ENCODE measurements around the gene RNF113B. TPM values are rescaled to one million over a fixed set of nuclear protein-coding genes. Genes with fewer than 3 reads are reported as not detected.

The RNF113B gene
- total and polyA plus RNA-seq, 3 experiments from 2014 or later: not detected

GRCh38 chr13:98201189-98201588 lies 24.1 kb upstream of the RNF113B start:
- Mint-ChIP-seq H3K4me1 (no peaks in the 10 kb centered on the region), H3K27me3 (peaks cover 8 to 10% of the 10 kb centered on the region in 2 donors), H3K36me3 (no peaks in the 10 kb centered on the region), H3K9me3 (peaks cover 0 to 9% (median 4%) of the 10 kb centered on the region in 5 donors), H3K4me3 (no peak overlapping the region), H3K27ac (no peak overlapping the region)
- no peaks in the 10 kb centered on the region for H3K4me1 ChIP-seq (ENCODE audit: insufficient read depth, low read length)
- no peak overlapping the region for H3K4me3 ChIP-seq (ENCODE audit: low read length)
- no peaks in the 10 kb centered on the region for H3K36me3 ChIP-seq (ENCODE audit: insufficient read depth, low read length)
- ChIA-PET POLR2A (no interaction called here), CTCF (no interaction called here)
- DNase-seq: no peak
- H3K27ac ChIP-seq (ENCODE audit: low read depth, low read length): no peak overlapping the region
- no peaks in the 10 kb centered on the region for H3K9me3 ChIP-seq (ENCODE audit: low read length)
- no peaks in the 10 kb centered on the region for H3K27me3 ChIP-seq (ENCODE audit: insufficient read depth, low read length, poor library complexity, severe bottlenecking)

- Histone ChIP-seq H3K9me3 (ENCODE audit: low read length) (no peaks in the 10 kb centered on the region), H3K4me1 (ENCODE audit: insufficient read depth, low read length) (no peaks in the 10 kb centered on the region), H3K4me3 (ENCODE audit: low read length) (no peak overlapping the region), H3K36me3 (ENCODE audit: insufficient read depth, low read length) (no peaks in the 10 kb centered on the region), H3K27ac (ENCODE audit: low read depth, low read length) (no peak overlapping the region), H3K27me3 (ENCODE audit: insufficient read depth, low read length, poor library complexity, severe bottlenecking) (no peaks in the 10 kb centered on the region)
- DNase-seq: no peak
- no peak overlapping the region for H3K4me3 Mint-ChIP-seq
- ChIA-PET POLR2A (no interaction called here), CTCF (no interaction called here)
- H3K27me3 Mint-ChIP-seq: peaks cover 7 to 10% of the 10 kb centered on the region in 2 donors
- H3K9me3 Mint-ChIP-seq: peaks cover 0 to 2% (median 0%) of the 10 kb centered on the region in 5 donors
- H3K27ac Mint-ChIP-seq: no peak overlapping the region
- no peaks in the 10 kb centered on the region for H3K36me3 Mint-ChIP-seq
- no peaks in the 10 kb centered on the region for H3K4me1 Mint-ChIP-seq
These were observed 23.3 kb upstream of the RNF113B start for GRCh38 chr13:98200211-98200878.

- H3K36me3 Mint-ChIP-seq: no peaks in the 10 kb centered on the region
- H3K27me3 Mint-ChIP-seq: peaks cover 7 to 10% of the 10 kb centered on the region in 2 donors
- H3K4me1 Mint-ChIP-seq: no peaks in the 10 kb centered on the region
- Histone ChIP-seq H3K4me1 (ENCODE audit: insufficient read depth, low read length) (no peaks in the 10 kb centered on the region), H3K27ac (ENCODE audit: low read depth, low read length) (no peak overlapping the region), H3K27me3 (ENCODE audit: insufficient read depth, low read length, poor library complexity, severe bottlenecking) (no peaks in the 10 kb centered on the region), H3K36me3 (ENCODE audit: insufficient read depth, low read length) (no peaks in the 10 kb centered on the region), H3K9me3 (ENCODE audit: low read length) (no peaks in the 10 kb centered on the region), H3K4me3 (ENCODE audit: low read length) (no peak overlapping the region)
- H3K27ac Mint-ChIP-seq: no peak overlapping the region
- ChIA-PET CTCF (no interaction called here), POLR2A (no interaction called here)
- no peaks in the 10 kb centered on the region for H3K9me3 Mint-ChIP-seq
- H3K4me3 Mint-ChIP-seq: no peak overlapping the region
- DNase-seq: no peak
These were observed 22.4 kb upstream of the RNF113B start for GRCh38 chr13:98199480-98199879.

- ChIA-PET CTCF (interaction anchor here (1.3 kb wide), 1 partner anchor 51 kb away, joined by 3 read pairs; no protein-coding TSS in a partner anchor), POLR2A (no interaction called here)
- no peak overlapping the region for H3K27ac ChIP-seq (ENCODE audit: low read depth, low read length)
- H3K36me3 ChIP-seq (ENCODE audit: insufficient read depth, low read length): no peaks in the 10 kb centered on the region
- H3K27me3 ChIP-seq (ENCODE audit: insufficient read depth, low read length, poor library complexity, severe bottlenecking): no peaks in the 10 kb centered on the region
- H3K4me1 ChIP-seq (ENCODE audit: insufficient read depth, low read length): no peaks in the 10 kb centered on the region
- H3K4me1 Mint-ChIP-seq: no peaks in the 10 kb centered on the region
- no peak overlapping the region for H3K27ac Mint-ChIP-seq
- H3K9me3 Mint-ChIP-seq: no peaks in the 10 kb centered on the region
- H3K9me3 ChIP-seq (ENCODE audit: low read length): no peaks in the 10 kb centered on the region
- peaks cover 7 to 10% of the 10 kb centered on the region in 2 donors for H3K27me3 Mint-ChIP-seq
- H3K4me3 Mint-ChIP-seq: no peak overlapping the region
- no peak for DNase-seq
- H3K36me3 Mint-ChIP-seq: no peaks in the 10 kb centered on the region
- no peak overlapping the region for H3K4me3 ChIP-seq (ENCODE audit: low read length)
These were observed 21.6 kb upstream of the RNF113B start for GRCh38 chr13:98198683-98199082.

- no peak for DNase-seq
- Histone ChIP-seq H3K9me3 (ENCODE audit: low read length) (no peaks in the 10 kb centered on the region), H3K36me3 (ENCODE audit: insufficient read depth, low read length) (no peaks in the 10 kb centered on the region), H3K27me3 (ENCODE audit: insufficient read depth, low read length, poor library complexity, severe bottlenecking) (no peaks in the 10 kb centered on the region), H3K27ac (ENCODE audit: low read depth, low read length) (no peak overlapping the region), H3K4me3 (ENCODE audit: low read length) (no peak overlapping the region), H3K4me1 (ENCODE audit: insufficient read depth, low read length) (no peaks in the 10 kb centered on the region)
- H3K36me3 Mint-ChIP-seq: no peaks in the 10 kb centered on the region
- POLR2A ChIA-PET: no interaction called here
- H3K27me3 Mint-ChIP-seq: peaks cover 3 to 8% of the 10 kb centered on the region in 2 donors
- H3K4me3 Mint-ChIP-seq: no peak overlapping the region
- no peaks in the 10 kb centered on the region for H3K9me3 Mint-ChIP-seq
- no peaks in the 10 kb centered on the region for H3K4me1 Mint-ChIP-seq
- H3K27ac Mint-ChIP-seq: no peak overlapping the region
- CTCF ChIA-PET: no interaction called here
These were observed 18.2 kb upstream of the RNF113B start for GRCh38 chr13:98195054-98195791.

GRCh38 chr13:98192008-98192407 lies 14.9 kb upstream of the RNF113B start:
- ChIA-PET POLR2A (no interaction called here), CTCF (no interaction called here)
- no peak overlapping the region for H3K27ac ChIP-seq (ENCODE audit: low read depth, low read length)
- Mint-ChIP-seq H3K4me1 (no peaks in the 10 kb centered on the region), H3K36me3 (no peaks in the 10 kb centered on the region), H3K4me3 (no peak overlapping the region), H3K27ac (no peak overlapping the region), H3K9me3 (peaks cover 0 to 2% (median 0%) of the 10 kb centered on the region in 5 donors), H3K27me3 (peaks cover 3 to 5% of the 10 kb centered on the region in 2 donors)
- no peaks in the 10 kb centered on the region for H3K9me3 ChIP-seq (ENCODE audit: low read length)
- no peaks in the 10 kb centered on the region for H3K27me3 ChIP-seq (ENCODE audit: insufficient read depth, low read length, poor library complexity, severe bottlenecking)
- H3K4me3 ChIP-seq (ENCODE audit: low read length): no peak overlapping the region
- H3K4me1 ChIP-seq (ENCODE audit: insufficient read depth, low read length): no peaks in the 10 kb centered on the region
- no peaks in the 10 kb centered on the region for H3K36me3 ChIP-seq (ENCODE audit: insufficient read depth, low read length)
- no peak for DNase-seq

GRCh38 chr13:98190889-98191444 lies 13.9 kb upstream of the RNF113B start:
- Mint-ChIP-seq H3K27me3 (peaks cover 5 to 7% of the 10 kb centered on the region in 2 donors), H3K27ac (no peak overlapping the region), H3K4me3 (no peak overlapping the region), H3K4me1 (no peaks in the 10 kb centered on the region), H3K36me3 (no peaks in the 10 kb centered on the region), H3K9me3 (peaks cover 0 to 2% (median 0%) of the 10 kb centered on the region in 5 donors)
- DNase-seq: no peak
- ChIA-PET CTCF (no interaction called here), POLR2A (no interaction called here)
- no peaks in the 10 kb centered on the region for H3K27me3 ChIP-seq (ENCODE audit: insufficient read depth, low read length, poor library complexity, severe bottlenecking)
- no peak overlapping the region for H3K27ac ChIP-seq (ENCODE audit: low read depth, low read length)
- H3K36me3 ChIP-seq (ENCODE audit: insufficient read depth, low read length): no peaks in the 10 kb centered on the region
- H3K4me3 ChIP-seq (ENCODE audit: low read length): no peak overlapping the region
- H3K9me3 ChIP-seq (ENCODE audit: low read length): no peaks in the 10 kb centered on the region
- no peaks in the 10 kb centered on the region for H3K4me1 ChIP-seq (ENCODE audit: insufficient read depth, low read length)

GRCh38 chr13:98189841-98190505 lies 12.9 kb upstream of the RNF113B start:
- CTCF ChIA-PET: no interaction called here
- peaks cover 0 to 2% (median 0%) of the 10 kb centered on the region in 5 donors for H3K9me3 Mint-ChIP-seq
- POLR2A ChIA-PET: no interaction called here
- Histone ChIP-seq H3K27me3 (ENCODE audit: insufficient read depth, low read length, poor library complexity, severe bottlenecking) (no peaks in the 10 kb centered on the region), H3K9me3 (ENCODE audit: low read length) (no peaks in the 10 kb centered on the region), H3K4me3 (ENCODE audit: low read length) (no peak overlapping the region), H3K4me1 (ENCODE audit: insufficient read depth, low read length) (no peaks in the 10 kb centered on the region), H3K36me3 (ENCODE audit: insufficient read depth, low read length) (no peaks in the 10 kb centered on the region), H3K27ac (ENCODE audit: low read depth, low read length) (no peak overlapping the region)
- no peak overlapping the region for H3K4me3 Mint-ChIP-seq
- no peaks in the 10 kb centered on the region for H3K4me1 Mint-ChIP-seq
- H3K27me3 Mint-ChIP-seq: peaks cover 5 to 7% of the 10 kb centered on the region in 2 donors
- no peak for DNase-seq
- H3K36me3 Mint-ChIP-seq: no peaks in the 10 kb centered on the region
- H3K27ac Mint-ChIP-seq: no peak overlapping the region
